Measurements from ENCODE around the gene TTC14. TPM values are rescaled to one million over a fixed set of nuclear protein-coding genes. Genes with fewer than 3 reads are reported as not detected.
A peak's percentile ranks its signal among the peaks of the same experiment; 100 is the strongest.

The TTC14 gene
- total and polyA plus RNA-seq, 10 of the 15 experiments (the other 5 are each of a cell fraction or from before 2014, with no cell fraction given): 14.0 to 81.5 (median 29.4) TPM

DNA sequence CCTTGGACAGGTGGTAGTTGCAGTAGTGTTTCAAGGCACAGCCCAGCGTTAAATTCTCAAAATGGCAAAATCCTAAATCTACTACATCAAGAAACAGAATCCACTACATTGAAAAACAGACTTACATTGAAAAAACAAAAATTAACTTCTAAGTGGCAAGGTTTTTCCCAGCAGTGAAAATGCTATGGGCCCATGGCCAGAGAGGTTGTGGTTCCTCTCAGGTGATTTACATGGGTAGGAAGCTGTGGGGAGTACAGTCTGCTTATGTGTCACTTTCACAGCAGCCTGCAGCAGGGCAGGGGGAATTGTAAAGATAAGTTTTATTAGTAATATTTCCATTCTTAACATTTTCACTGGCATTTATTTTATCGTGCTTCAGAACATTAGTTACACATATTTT is 24.9 kb downstream of the TTC14 start (continued):
- TF ChIP-seq, protein P1, sequence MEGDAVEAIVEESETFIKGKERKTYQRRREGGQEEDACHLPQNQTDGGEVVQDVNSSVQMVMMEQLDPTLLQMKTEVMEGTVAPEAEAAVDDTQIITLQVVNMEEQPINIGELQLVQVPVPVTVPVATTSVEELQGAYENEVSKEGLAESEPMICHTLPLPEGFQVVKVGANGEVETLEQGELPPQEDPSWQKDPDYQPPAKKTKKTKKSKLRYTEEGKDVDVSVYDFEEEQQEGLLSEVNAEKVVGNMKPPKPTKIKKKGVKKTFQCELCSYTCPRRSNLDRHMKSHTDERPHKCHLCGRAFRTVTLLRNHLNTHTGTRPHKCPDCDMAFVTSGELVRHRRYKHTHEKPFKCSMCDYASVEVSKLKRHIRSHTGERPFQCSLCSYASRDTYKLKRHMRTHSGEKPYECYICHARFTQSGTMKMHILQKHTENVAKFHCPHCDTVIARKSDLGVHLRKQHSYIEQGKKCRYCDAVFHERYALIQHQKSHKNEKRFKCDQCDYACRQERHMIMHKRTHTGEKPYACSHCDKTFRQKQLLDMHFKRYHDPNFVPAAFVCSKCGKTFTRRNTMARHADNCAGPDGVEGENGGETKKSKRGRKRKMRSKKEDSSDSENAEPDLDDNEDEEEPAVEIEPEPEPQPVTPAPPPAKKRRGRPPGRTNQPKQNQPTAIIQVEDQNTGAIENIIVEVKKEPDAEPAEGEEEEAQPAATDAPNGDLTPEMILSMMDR (IDR thresholded peaks at IDR 0.05 in 2 of 3, conservative IDR thresholded peaks at IDR 0.05 in 1 of 3; ENCODE audit: control insufficient read depth in 2 of 3, extremely low read depth in 1 of 3, insufficient read depth in 1 of 3, low read depth in 3 of 3, low read length in 3 of 3): no peak
- TF ChIP-seq BCL11A (IDR thresholded peaks at IDR 0.05; ENCODE audit: low read depth, low read length) (0 out of 2 replicates have a peak, but pooled peaks have one; percentile 33), DPF2 (IDR thresholded peaks at IDR 0.05) (0 out of 2 replicates have a peak, but pooled peaks have one; percentile 29), RELB (IDR thresholded peaks at IDR 0.05; ENCODE audit: low read depth) (peak; percentile 56; the same call in 1 of the 2 replicates)

- ChIA-PET RAD21 (ENCODE audit: unreplicated experiment) (no interaction called here), SMC1A (ENCODE audit: uncharacterized antibody, unreplicated experiment) (interaction anchor here (0.9 to 1.7 kb wide), 3 partner anchors 11 to 48 kb away, joined by 3 to 5 read pairs (median 3); no protein-coding TSS in a partner anchor), POLR2A (no interaction called here), CTCF (interaction anchor here (1.3 kb wide), 1 partner anchor 30 kb away, joined by 3 read pairs; no protein-coding TSS in a partner anchor)
- Histone ChIP-seq H3K4me2 (ENCODE audit: control insufficient read depth, insufficient read depth) (no peak overlapping the region), H3K27me3 (replicated peaks in 1 of 2; ENCODE audit: control insufficient read depth in 2 of 2, insufficient read depth in 2 of 2, low read length in 1 of 2) (no peaks in the 10 kb centered on the region), H3K27ac (ENCODE audit: control insufficient read depth, insufficient read depth) (no peak overlapping the region), H3K4me3 (no peak overlapping the region), H2AFZ (ENCODE audit: control insufficient read depth, low read depth, low read length) (no peak overlapping the region), H3K9me3 (replicated peaks; ENCODE audit: control insufficient read depth, insufficient read depth, low read length) (peaks cover 3% of the 10 kb centered on the region; the same call in 2 of the 3 replicates), H4K20me1 (ENCODE audit: control insufficient read depth, insufficient read depth) (no peaks in the 10 kb centered on the region), H3K4me1 (ENCODE audit: control insufficient read depth, insufficient read depth, low read length) (peaks cover 22% of the 10 kb centered on the region), H3K36me3 (ENCODE audit: control insufficient read depth in 2 of 2, insufficient read depth in 2 of 2, low read length in 1 of 2) (peaks cover 0 to 3% of the 10 kb centered on the region in 2 experiments; a peak in 1 of 4 replicates), H3K9ac (ENCODE audit: control insufficient read depth, insufficient read depth, low read length) (no peak overlapping the region), H3K79me2 (ENCODE audit: control insufficient read depth, insufficient read depth, low read length) (no peaks in the 10 kb centered on the region)
- intact Hi-C loops (cut with micrococcal nuclease; ENCODE audit: unreplicated experiment): no loop called here
- DNase-seq (ENCODE audit: low read depth, low spot score): no peak
- in situ Hi-C loops (cut with MboI): no loop called here
- TF ChIP-seq ATF7 (IDR thresholded peaks at IDR 0.05; ENCODE audit: low read depth) (peak; percentile 21; the same call in 1 of the 2 replicates), SMC3 (IDR thresholded peaks at IDR 0.05; ENCODE audit: borderline replicate concordance, low read length) (no peak), ETV6 (conservative IDR thresholded peaks at IDR 0.05 in 1 of 2, IDR thresholded peaks at IDR 0.05 in 1 of 2; ENCODE audit: borderline replicate concordance in 1 of 2, low read depth in 1 of 2) (peak in 1 of 2 experiments; percentile 52; a peak in 1 of 4 replicates)
- BruUV-seq (replicated peaks): no TSS peak
- no peak for FAIRE-seq
- no peak; the same call in 2 of the 3 replicates for ATAC-seq
Observed at GRCh38 chr3:180630371-180630770, 28.4 kb downstream of the TTC14 start.
